Right lobe of liver (tissue), 6 donors: Measurements from ENCODE around the gene RBFOX2. TPM values are rescaled to one million over a fixed set of nuclear protein-coding genes. Genes with fewer than 3 reads are reported as not detected.

Source experiments
- ATAC-seq, 4 donors: fragments of 200-7000 bp; cut with Tn5 transposase; one replicate each; pipeline ENCODE4 v1.9.1; 2020; ENCODE audit warnings: mild to moderate bottlenecking in 4 of 4, moderate library complexity in 4 of 4
- DNase-seq, 3 donors: peaks; one replicate each; pipeline ENCODE4 v3.0.0-alpha.2; 2020
- H3K27ac ChIP-seq, 3 donors: fragments of 200-600 bp; one replicate each; pipeline ENCODE4 v1.8.0; 2022
- H3K27me3 ChIP-seq, 2 donors: fragments of 200-600 bp; one replicate each; pipeline ENCODE4 v1.8.0; 2022
- H3K36me3 ChIP-seq, 4 donors: fragments of 200-600 bp; sonication (generic) in 1 of 4; one replicate each; pipeline versions ENCODE4 v1.5.1 to v1.8.0; 2017 to 2022; ENCODE audit warnings: control low read depth in 1 of 4
- H3K4me1 ChIP-seq, 4 donors: fragments of 200-600 bp; sonication (generic) in 1 of 4; one replicate each; pipeline versions ENCODE4 v1.5.1 to v1.8.0; 2017 to 2022; ENCODE audit warnings: control low read depth in 1 of 4
- H3K4me3 ChIP-seq, 3 donors: fragments of 200-600 bp; one replicate each; pipeline ENCODE4 v1.8.0; 2022
- H3K9me3 ChIP-seq, 4 donors: fragments of 200-600 bp; sonication (generic) in 1 of 4; one replicate each; pipeline versions ENCODE4 v1.5.1 to v1.8.0; 2017 to 2022; ENCODE audit warnings: control low read depth in 1 of 4
- POLR2A ChIP-seq: fragments of 450-650 bp; IDR thresholded peaks from one replicate; pipeline ENCODE4 v1.6.1; 2017; ENCODE audit warnings: antibody characterized with exemption, mild to moderate bottlenecking
- WGBS: methylation state at CpG from one replicate; pipeline ENCODE4 v1.1.6; 2018; ENCODE audit warnings: low coverage, low lambda C conversion rate; ENCODE audit not compliant: insufficient coverage; ENCODE audit errors: missing lambda C conversion rate; 5-methylcytosine and 5-hydroxymethylcytosine counted together
- intact Hi-C, 2 donors: fragments of 100-400 bp; cut with DNase I; formaldehyde crosslinking; loops; one replicate each; pipeline versions ENCODE4 v1.11.2 to v1.14.1; 2022
- total RNA-seq, 6 experiments: library from RNA; depleted of rRNA in 2 of 6; stranded (reverse); fragments of >200 nt in 2 of 6; fragmentation: NEBNext Ultra II Directional in 3 of 6; extraction: Animal tissue kit (Norgen Biotek cat#: 25700) in 3 of 6; gene quantifications; one replicate each; pipeline versions ENCODE4 v1.1.0 to v1.2.4, GENCODE V29; 2016 to 2023
- TF ChIP-seq, protein P1 (sequence below), 4 donors: fragments of 200-600 bp in 3 of 4; fragments of 450-650 bp in 1 of 4; IDR thresholded peaks; one replicate each; pipeline versions ENCODE4 v1.5.1 to v1.8.0; 2016 to 2022; ENCODE audit warnings: antibody characterized with exemption in 4 of 4, mild to moderate bottlenecking in 2 of 4
- donor health status: DM: no; HTN: yes; CAD: no.
- donor health status: DM: no; HTN: no; CAD: no.
- donor health status: DM: no; HTN: no; CAD: no.
- donor health status: DM: no; HTN: yes; CAD: no.
- donor health status: DM: no; HTN: yes; CAD: no.

The RBFOX2 gene
- total RNA-seq, 6 experiments from 2014 or later: 23.9 to 36.5 (median 29.5) TPM

DNA sequence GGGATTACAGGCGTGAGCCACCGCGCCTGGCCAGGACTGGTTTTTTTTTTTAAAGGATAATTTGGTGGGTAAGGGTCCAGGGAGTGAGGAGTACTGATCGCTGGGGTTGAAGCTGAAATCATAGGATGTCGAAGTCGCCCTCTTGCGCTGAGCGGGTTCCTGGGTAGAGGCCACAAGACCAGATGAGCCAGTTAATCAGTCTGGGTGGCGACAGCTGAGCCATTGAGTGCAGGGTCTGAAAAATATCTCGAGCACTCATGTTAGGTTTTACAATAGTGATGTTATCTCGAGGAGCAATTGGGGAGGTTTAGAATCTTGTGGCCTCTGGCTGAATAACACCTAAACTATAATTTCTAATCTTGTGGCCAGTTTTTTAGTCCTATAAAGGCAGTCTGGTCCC lies 303.1 kb downstream of the RBFOX2 start:
- 91% methylated on average over 11 of the region's 11 CpGs for WGBS
- H3K4me3 ChIP-seq: no peak overlapping the region
- no peaks in the 10 kb centered on the region for H3K9me3 ChIP-seq
- no peaks in the 10 kb centered on the region for H3K4me1 ChIP-seq
- intact Hi-C loops: no loop called here
- no peaks in the 10 kb centered on the region for H3K27me3 ChIP-seq
- DNase-seq: no peak
- ATAC-seq: no peak
- no peaks in the 10 kb centered on the region for H3K36me3 ChIP-seq
- TF ChIP-seq, protein P1, sequence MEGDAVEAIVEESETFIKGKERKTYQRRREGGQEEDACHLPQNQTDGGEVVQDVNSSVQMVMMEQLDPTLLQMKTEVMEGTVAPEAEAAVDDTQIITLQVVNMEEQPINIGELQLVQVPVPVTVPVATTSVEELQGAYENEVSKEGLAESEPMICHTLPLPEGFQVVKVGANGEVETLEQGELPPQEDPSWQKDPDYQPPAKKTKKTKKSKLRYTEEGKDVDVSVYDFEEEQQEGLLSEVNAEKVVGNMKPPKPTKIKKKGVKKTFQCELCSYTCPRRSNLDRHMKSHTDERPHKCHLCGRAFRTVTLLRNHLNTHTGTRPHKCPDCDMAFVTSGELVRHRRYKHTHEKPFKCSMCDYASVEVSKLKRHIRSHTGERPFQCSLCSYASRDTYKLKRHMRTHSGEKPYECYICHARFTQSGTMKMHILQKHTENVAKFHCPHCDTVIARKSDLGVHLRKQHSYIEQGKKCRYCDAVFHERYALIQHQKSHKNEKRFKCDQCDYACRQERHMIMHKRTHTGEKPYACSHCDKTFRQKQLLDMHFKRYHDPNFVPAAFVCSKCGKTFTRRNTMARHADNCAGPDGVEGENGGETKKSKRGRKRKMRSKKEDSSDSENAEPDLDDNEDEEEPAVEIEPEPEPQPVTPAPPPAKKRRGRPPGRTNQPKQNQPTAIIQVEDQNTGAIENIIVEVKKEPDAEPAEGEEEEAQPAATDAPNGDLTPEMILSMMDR (IDR thresholded peaks at IDR 0.05): no peak
- no peak for TF ChIP-seq POLR2A
- no peak overlapping the region for H3K27ac ChIP-seq

DNA sequence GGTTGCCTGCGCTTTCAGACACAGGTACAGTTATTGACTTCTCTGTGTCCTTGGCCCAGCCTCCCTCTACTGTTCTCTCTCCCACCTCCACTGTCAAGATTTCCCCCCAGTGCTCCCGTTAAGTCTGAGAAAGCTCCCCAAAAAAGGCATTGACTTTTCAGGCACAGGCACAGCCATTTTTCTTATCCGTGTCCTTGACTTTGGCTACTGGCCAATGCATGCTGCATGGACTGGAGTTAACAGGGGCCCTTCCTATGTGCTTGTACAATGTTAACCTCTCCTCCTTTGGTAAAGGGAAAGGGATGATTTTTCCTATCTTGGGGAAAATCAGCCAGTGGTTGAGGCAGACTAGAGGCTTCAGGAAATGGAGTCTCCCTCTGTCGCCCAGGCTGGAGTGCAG lies 306.7 kb downstream of the RBFOX2 start:
- no peak for TF ChIP-seq POLR2A
- TF ChIP-seq, protein P1 (IDR thresholded peaks at IDR 0.05): no peak
- no peak for ATAC-seq

DNA sequence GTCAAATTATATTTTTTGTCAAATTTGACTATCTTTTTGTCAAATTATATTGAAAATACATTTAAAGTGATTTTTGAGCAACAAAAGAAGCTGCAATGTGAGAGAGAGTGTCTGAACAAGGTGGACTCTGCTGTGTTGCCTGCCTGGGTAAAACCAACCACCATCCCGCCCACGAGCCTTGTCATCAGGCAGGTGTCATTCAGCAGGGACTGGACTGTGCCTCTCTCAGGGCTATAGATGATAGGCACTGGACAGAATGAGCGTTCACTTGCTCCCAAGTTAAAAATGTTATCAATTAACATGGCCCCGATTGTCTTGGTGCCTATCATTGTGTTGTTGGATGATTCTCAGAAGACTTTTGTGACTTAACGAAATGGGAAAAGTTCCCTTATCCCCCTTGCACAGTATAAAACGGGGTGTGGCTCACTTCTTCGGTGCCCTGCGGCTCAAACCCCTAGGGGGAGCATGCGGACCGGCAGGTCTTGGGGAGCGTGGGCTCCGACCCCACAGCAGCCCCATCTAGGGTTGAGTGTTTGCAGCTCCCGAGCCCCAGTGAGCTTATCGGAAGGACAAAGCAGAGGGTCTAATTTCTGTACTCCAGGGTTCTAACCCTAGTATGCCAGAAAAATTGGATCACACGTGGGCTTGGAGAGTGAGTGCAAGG lies 309.3 kb downstream of the RBFOX2 start:
- no peak overlapping the region for H3K4me3 ChIP-seq
- ATAC-seq (no peak), DNase-seq (no peak)
- H3K27me3 ChIP-seq: no peaks in the 10 kb centered on the region
- WGBS: 75% methylated on average over 9 of the region's 15 CpGs
- H3K9me3 ChIP-seq: no peaks in the 10 kb centered on the region
- no peak overlapping the region for H3K27ac ChIP-seq
- TF ChIP-seq, protein P1 (IDR thresholded peaks at IDR 0.05): no peak
- no peaks in the 10 kb centered on the region for H3K36me3 ChIP-seq
- intact Hi-C loops: no loop called here
- H3K4me1 ChIP-seq: no peaks in the 10 kb centered on the region

More for the DNA sequence above, 306.7 kb downstream of the RBFOX2 start:
- no peak for DNase-seq
- no peaks in the 10 kb centered on the region for H3K27me3 ChIP-seq
- no peak overlapping the region for H3K4me3 ChIP-seq
- no peaks in the 10 kb centered on the region for H3K4me1 ChIP-seq
- H3K9me3 ChIP-seq: no peaks in the 10 kb centered on the region
- intact Hi-C loops: no loop called here
- no peaks in the 10 kb centered on the region for H3K36me3 ChIP-seq
- no peak overlapping the region for H3K27ac ChIP-seq
- WGBS: 62% methylated on average over 4 of the region's 4 CpGs

DNA sequence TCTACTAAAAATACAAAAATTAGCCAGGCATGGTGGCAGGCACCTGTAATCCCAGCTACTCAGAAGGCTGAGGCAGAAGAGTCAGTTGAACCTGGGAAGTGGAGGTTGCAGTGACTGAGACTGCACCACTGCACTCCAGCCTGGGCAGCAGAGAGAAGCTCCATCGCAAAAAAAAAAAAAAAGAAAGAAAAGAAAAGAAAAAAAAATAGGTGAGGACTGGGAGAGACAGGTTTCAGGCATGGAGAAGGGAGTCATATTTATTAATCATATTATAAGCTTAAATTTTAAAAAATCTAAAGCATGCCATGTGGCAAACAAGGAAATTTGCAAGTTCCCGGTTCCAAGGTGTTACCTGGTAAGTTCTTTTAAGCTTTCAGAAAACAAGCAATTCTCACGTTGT lies 311.1 kb downstream of the RBFOX2 start, which contains the start of gene APOL5:
Gene APOL5, plus strand, starts transcription at position 301 of the 400 bp plus-strand sequence. Its CDS starts 0 bp downstream, at position 301.
- TF ChIP-seq POLR2A: no peak
- TF ChIP-seq, protein P1 (IDR thresholded peaks at IDR 0.05): no peak
- no peaks in the 10 kb centered on the region for H3K4me1 ChIP-seq
- H3K4me3 ChIP-seq: no peak within 1 kb of the TSS
- DNase-seq: no peak
- intact Hi-C loops: no loop called here
- no peak for ATAC-seq
- H3K27ac ChIP-seq: no peak within 1 kb of the TSS
- H3K36me3 ChIP-seq: no peaks in the 10 kb centered on the region
- H3K9me3 ChIP-seq: no peaks in the 10 kb centered on the region
- 80% methylated on average over 3 of the region's 3 CpGs for WGBS
- no peaks in the 10 kb centered on the region for H3K27me3 ChIP-seq
